H9 (cell line): ENCODE measurements around the gene COL4A6. TPM values are rescaled to one million over a fixed set of nuclear protein-coding genes. Genes with fewer than 3 reads are reported as not detected.

Experiments
- DNase-seq: peaks from one replicate; pipeline ENCODE4 v3.0.0-alpha.2; 2017
- H2AFZ ChIP-seq: one replicate; pipeline ENCODE4 v1.6.1; 2013; ENCODE audit warnings: mild to moderate bottlenecking, low read length, control low read depth, moderate library complexity
- H2AK5ac ChIP-seq: 2 replicates; pipeline ENCODE4 v1.6.1; 2013; ENCODE audit warnings: low read length, control low read depth, mixed read lengths; ENCODE audit not compliant: insufficient read length
- H2BK120ac ChIP-seq: one replicate; pipeline ENCODE4 v1.6.1; 2013; ENCODE audit warnings: low read depth, mild to moderate bottlenecking, low read length, control low read depth, inconsistent platforms; ENCODE audit not compliant: poor library complexity, severe bottlenecking
- H2BK12ac ChIP-seq: 2 replicates; pipeline ENCODE4 v1.6.1; 2013; ENCODE audit warnings: low read length, control low read depth, mixed read lengths, low read depth; ENCODE audit not compliant: insufficient read length
- H2BK15ac ChIP-seq: 2 replicates; pipeline ENCODE4 v1.6.1; 2013; ENCODE audit warnings: low read depth, low read length, control low read depth
- H2BK20ac ChIP-seq: one replicate; pipeline ENCODE4 v1.6.1; 2013; ENCODE audit warnings: low read depth, mild to moderate bottlenecking, low read length, control low read depth, inconsistent platforms; ENCODE audit not compliant: poor library complexity, severe bottlenecking
- H2BK5ac ChIP-seq: 2 replicates; pipeline ENCODE4 v1.6.1; 2013; ENCODE audit warnings: low read length, control low read depth, mixed read lengths; ENCODE audit not compliant: insufficient read length
- H3K14ac ChIP-seq: 2 replicates; pipeline ENCODE4 v1.6.1; 2013; ENCODE audit warnings: low read length, control low read depth; ENCODE audit not compliant: insufficient read depth
- H3K18ac ChIP-seq: 2 replicates; pipeline ENCODE4 v1.6.1; 2013; ENCODE audit warnings: low read depth, mild to moderate bottlenecking, mixed read lengths, low read length, control low read depth; ENCODE audit not compliant: insufficient read length
- H3K23ac ChIP-seq: 2 replicates; pipeline ENCODE4 v1.6.1; 2013; ENCODE audit warnings: low read length, control low read depth, mixed read lengths, low read depth; ENCODE audit not compliant: insufficient read length
- H3K23me2 ChIP-seq: 2 replicates; pipeline ENCODE4 v1.6.1; 2013; ENCODE audit warnings: low read depth, mild to moderate bottlenecking, mixed read lengths, low read length, control low read depth; ENCODE audit not compliant: insufficient read length, poor library complexity, severe bottlenecking
- H3K27ac ChIP-seq: 2 replicates; pipeline ENCODE4 v1.5.1; 2013; ENCODE audit warnings: low read length, control low read depth, mixed read lengths, low read depth; ENCODE audit not compliant: insufficient read length
- H3K27me3 ChIP-seq: 2 replicates; pipeline ENCODE4 v1.6.1; 2013; ENCODE audit warnings: low read length, control low read depth, inconsistent platforms; ENCODE audit not compliant: insufficient read depth
- H3K4ac ChIP-seq: 2 replicates; pipeline ENCODE4 v1.6.1; 2013; ENCODE audit warnings: low read depth, mild to moderate bottlenecking, control low read depth, inconsistent platforms, low read length, moderate library complexity
- H3K4me1 ChIP-seq: 2 replicates; pipeline ENCODE4 v1.6.1; 2013; ENCODE audit warnings: low read length, control low read depth, inconsistent platforms; ENCODE audit not compliant: insufficient read depth
- H3K4me2 ChIP-seq: 2 replicates; pipeline ENCODE4 v1.6.1; 2013; ENCODE audit warnings: low read length, control low read depth, mixed read lengths; ENCODE audit not compliant: insufficient read length, insufficient read depth
- H3K56ac ChIP-seq: 2 replicates; pipeline ENCODE4 v1.6.1; 2013; ENCODE audit warnings: low read depth, mild to moderate bottlenecking, mixed read lengths, low read length, control low read depth; ENCODE audit not compliant: insufficient read length
- H3K79me1 ChIP-seq: 2 replicates; pipeline ENCODE4 v1.6.1; 2013; ENCODE audit warnings: low read depth, mild to moderate bottlenecking, moderate library complexity, low read length, control low read depth, inconsistent platforms; ENCODE audit not compliant: insufficient read depth, poor library complexity, severe bottlenecking
- H3K79me2 ChIP-seq: 2 replicates; pipeline ENCODE4 v1.6.1; 2013; ENCODE audit warnings: low read length, control low read depth, inconsistent platforms; ENCODE audit not compliant: insufficient read depth
- H3K9ac ChIP-seq: 2 replicates; pipeline ENCODE4 v1.6.1; 2013; ENCODE audit warnings: low read length, control low read depth, mixed read lengths; ENCODE audit not compliant: insufficient read length; ENCODE audit errors: extremely low read depth
- H3K9me3 ChIP-seq: one replicate; pipeline ENCODE4 v1.6.1; 2013; ENCODE audit warnings: low read depth, low read length, inconsistent platforms; ENCODE audit not compliant: control insufficient read depth
- H3T11ph ChIP-seq: one replicate; pipeline ENCODE4 v1.6.1; 2013; ENCODE audit warnings: mild to moderate bottlenecking, low read length, control low read depth, inconsistent platforms
- H4K20me1 ChIP-seq: one replicate; pipeline ENCODE4 v1.6.1; 2013; ENCODE audit not compliant: control insufficient read depth, insufficient read length, insufficient read depth
- H4K5ac ChIP-seq: 2 replicates; pipeline ENCODE4 v1.6.1; 2013; ENCODE audit warnings: low read depth, mild to moderate bottlenecking, mixed read lengths, low read length, control low read depth; ENCODE audit not compliant: insufficient read length
- H4K8ac ChIP-seq: replicated peaks from 2 replicates; pipeline ENCODE4 v1.6.1; 2013; ENCODE audit warnings: low read length, control low read depth, mixed read lengths, low read depth; ENCODE audit not compliant: insufficient read length
- H4K91ac ChIP-seq: 2 replicates; pipeline ENCODE4 v1.6.1; 2013; ENCODE audit warnings: low read depth, mild to moderate bottlenecking, moderate library complexity, mixed read lengths, low read length, control low read depth; ENCODE audit not compliant: insufficient read length
- H3K27ac Mint-ChIP-seq, 3 experiments: 2 replicates in 2 of 3; 3 replicates in 1 of 3; pipeline ENCODE4 v1.8.0; 2020 to 2021; ENCODE audit warnings: mixed read lengths in 3 of 3, mild to moderate bottlenecking in 1 of 3, moderate library complexity in 1 of 3
- H3K27me3 Mint-ChIP-seq: 2 replicates; pipeline ENCODE4 v1.8.0; 2021; ENCODE audit warnings: low read depth, mild to moderate bottlenecking, moderate library complexity, mixed read lengths
- H3K36me3 Mint-ChIP-seq, 3 experiments: 2 replicates in 2 of 3; 3 replicates in 1 of 3; pipeline ENCODE4 v1.8.0; 2020 to 2021; ENCODE audit warnings: low read depth in 3 of 3, mixed read lengths in 3 of 3; ENCODE audit not compliant: insufficient read depth in 1 of 3
- H3K4me1 Mint-ChIP-seq, 2 experiments: 2 replicates each; pipeline ENCODE4 v1.8.0; 2020; ENCODE audit warnings: mixed read lengths in 2 of 2
- H3K4me3 Mint-ChIP-seq, 2 experiments: 2 replicates in 1 of 2; 3 replicates in 1 of 2; pipeline ENCODE4 v1.8.0; 2020 to 2021; ENCODE audit warnings: mild to moderate bottlenecking in 2 of 2, mixed read lengths in 2 of 2, moderate library complexity in 1 of 2
- H3K9me3 Mint-ChIP-seq, 2 experiments: 2 replicates in 1 of 2; 3 replicates in 1 of 2; pipeline ENCODE4 v1.8.0; 2020; ENCODE audit warnings: mild to moderate bottlenecking in 2 of 2, mixed read lengths in 2 of 2, moderate library complexity in 1 of 2
- WGBS: extraction: QIAGEN DNeasy Blood & Tissue Kit; methylation state at CpG from one replicate; pipeline ENCODE4 v1.1.7; 2013; ENCODE audit warnings: missing lambda C conversion rate, low lambda C conversion rate, mixed read lengths; ENCODE audit not compliant: insufficient read length; ENCODE audit errors: extremely low coverage; 5-methylcytosine and 5-hydroxymethylcytosine counted together
- total RNA-seq: library from RNA; stranded (reverse); gene quantifications from 2 replicates; pipeline ENCODE4 v1.2.1, GENCODE V29; 2021
- TF ChIP-seq, protein P1 (sequence below): fragments of 200-600 bp; sonication (generic); conservative IDR thresholded peaks from 3 replicates; pipeline ENCODE4 v1.8.0; 2021; ENCODE audit warnings: antibody characterized with exemption, mild to moderate bottlenecking

The COL4A6 gene
- total RNA-seq, 1 experiment from 2014 or later, result 16.7 TPM

DNA sequence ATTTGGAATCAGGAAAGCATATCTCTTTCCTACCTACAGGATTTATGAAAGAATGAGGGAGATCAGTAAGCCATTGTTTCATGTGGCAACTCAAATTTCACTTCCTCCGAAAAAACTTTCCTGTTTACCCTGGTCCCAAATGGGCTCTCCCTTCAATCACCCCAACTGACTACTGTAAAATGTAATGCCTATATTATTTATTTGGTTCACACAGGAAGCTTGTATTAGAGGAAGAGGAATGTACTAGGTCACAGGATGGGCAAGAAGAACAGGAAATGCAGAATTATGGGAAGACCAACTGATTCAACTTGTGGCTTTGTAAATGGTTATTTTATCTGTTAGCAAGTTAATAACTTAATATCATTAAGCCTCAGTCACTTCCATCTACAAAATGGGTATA is 23.1 kb downstream of the COL4A6 start:
- WGBS, result no CpG with 5 or more reads among the region's 1 CpG

More for the DNA sequence above, 23.1 kb downstream of the COL4A6 start:
- Histone ChIP-seq H3K56ac (no peak overlapping the region), H3K23ac (no peak overlapping the region), H2BK12ac (no peak overlapping the region), H3K27me3 (no peaks in the 10 kb centered on the region), H4K91ac (no peak overlapping the region), H3K27ac (no peak overlapping the region), H3K79me1 (no peaks in the 10 kb centered on the region), H3T11ph (no peak overlapping the region), H2BK5ac (no peak overlapping the region), H3K4me1 (peaks cover 5% of the 10 kb centered on the region), H4K20me1 (no peaks in the 10 kb centered on the region), H4K8ac (no peak overlapping the region), H3K14ac (no peak overlapping the region), H2BK20ac (no peak overlapping the region), H3K23me2 (no peaks in the 10 kb centered on the region), H3K4me2 (no peak overlapping the region), H3K79me2 (no peaks in the 10 kb centered on the region), H3K9ac (no peak overlapping the region), H2AK5ac (no peak overlapping the region), H2AFZ (no peak overlapping the region), H4K5ac (no peak overlapping the region), H3K9me3 (no peaks in the 10 kb centered on the region), H3K4ac (no peak overlapping the region), H3K18ac (no peak overlapping the region), H2BK120ac (no peak overlapping the region), H2BK15ac (no peak overlapping the region)
- Mint-ChIP-seq H3K4me1 (peaks cover 66 to 68% of the 10 kb centered on the region in 2 experiments), H3K36me3 (no peaks in the 10 kb centered on the region), H3K27ac (no peak overlapping the region), H3K27me3 (no peaks in the 10 kb centered on the region), H3K9me3 (no peaks in the 10 kb centered on the region), H3K4me3 (no peak overlapping the region)
- no peak for DNase-seq
- TF ChIP-seq, protein P1, sequence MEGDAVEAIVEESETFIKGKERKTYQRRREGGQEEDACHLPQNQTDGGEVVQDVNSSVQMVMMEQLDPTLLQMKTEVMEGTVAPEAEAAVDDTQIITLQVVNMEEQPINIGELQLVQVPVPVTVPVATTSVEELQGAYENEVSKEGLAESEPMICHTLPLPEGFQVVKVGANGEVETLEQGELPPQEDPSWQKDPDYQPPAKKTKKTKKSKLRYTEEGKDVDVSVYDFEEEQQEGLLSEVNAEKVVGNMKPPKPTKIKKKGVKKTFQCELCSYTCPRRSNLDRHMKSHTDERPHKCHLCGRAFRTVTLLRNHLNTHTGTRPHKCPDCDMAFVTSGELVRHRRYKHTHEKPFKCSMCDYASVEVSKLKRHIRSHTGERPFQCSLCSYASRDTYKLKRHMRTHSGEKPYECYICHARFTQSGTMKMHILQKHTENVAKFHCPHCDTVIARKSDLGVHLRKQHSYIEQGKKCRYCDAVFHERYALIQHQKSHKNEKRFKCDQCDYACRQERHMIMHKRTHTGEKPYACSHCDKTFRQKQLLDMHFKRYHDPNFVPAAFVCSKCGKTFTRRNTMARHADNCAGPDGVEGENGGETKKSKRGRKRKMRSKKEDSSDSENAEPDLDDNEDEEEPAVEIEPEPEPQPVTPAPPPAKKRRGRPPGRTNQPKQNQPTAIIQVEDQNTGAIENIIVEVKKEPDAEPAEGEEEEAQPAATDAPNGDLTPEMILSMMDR, result no peak
